ENCODE results near the gene THRB. TPM values are rescaled to one million over a fixed set of nuclear protein-coding genes. Genes with fewer than 3 reads are reported as not detected.
A peak's percentile ranks its signal among the peaks of the same experiment; 100 is the strongest.

THRB gene
- total RNA-seq, 2 experiments from 2014 or later = not detected

DNA sequence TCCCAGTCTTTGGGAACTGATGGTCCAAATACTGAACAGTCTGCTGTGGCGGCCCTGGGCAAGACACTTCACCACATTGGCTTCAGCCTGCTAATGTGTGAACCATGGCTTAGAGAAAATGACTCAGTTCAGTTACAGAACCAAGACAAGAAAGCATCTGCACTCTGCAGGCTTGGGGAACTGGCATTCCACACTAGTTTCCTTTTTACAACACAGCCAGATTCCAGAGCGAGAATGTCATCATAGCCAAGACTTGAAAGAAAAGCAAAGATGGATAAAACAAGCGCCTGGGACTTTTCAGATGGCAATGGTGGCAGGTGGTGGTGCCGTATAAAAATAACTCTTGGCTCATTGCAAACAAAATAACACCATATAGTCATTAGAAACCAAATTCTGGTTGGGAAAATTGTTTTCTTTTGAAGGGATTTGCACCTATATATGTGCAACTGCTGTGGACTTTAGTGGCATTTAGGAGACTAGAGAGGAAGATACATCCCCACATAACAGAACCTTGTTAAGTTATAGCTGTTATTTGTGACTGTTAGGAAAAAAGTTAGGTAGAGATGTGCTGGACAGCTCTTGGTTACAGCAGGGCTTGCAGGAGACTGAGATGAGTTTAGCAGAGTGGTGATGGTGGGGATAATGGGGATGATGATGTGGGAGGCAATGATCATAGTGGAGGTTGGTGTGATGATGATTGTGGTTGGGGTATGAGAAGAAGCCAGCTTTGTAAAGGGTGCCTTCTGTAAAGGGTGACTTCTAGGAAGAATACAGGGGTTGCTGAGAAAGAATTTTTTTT lies 273.6 kb downstream of the THRB start:
- H3K9me3 Mint-ChIP-seq = no peaks in the 10 kb centered on the region
- no peaks in the 10 kb centered on the region for H3K36me3 Mint-ChIP-seq
- H3K4me1 Mint-ChIP-seq = peaks cover 2% of the 10 kb centered on the region
- peaks cover 6% of the 10 kb centered on the region for H3K27me3 Mint-ChIP-seq
- no peak overlapping the region for H3K27ac Mint-ChIP-seq
- H3K4me3 Mint-ChIP-seq = no peak overlapping the region
- DNase-seq = no peak

DNA sequence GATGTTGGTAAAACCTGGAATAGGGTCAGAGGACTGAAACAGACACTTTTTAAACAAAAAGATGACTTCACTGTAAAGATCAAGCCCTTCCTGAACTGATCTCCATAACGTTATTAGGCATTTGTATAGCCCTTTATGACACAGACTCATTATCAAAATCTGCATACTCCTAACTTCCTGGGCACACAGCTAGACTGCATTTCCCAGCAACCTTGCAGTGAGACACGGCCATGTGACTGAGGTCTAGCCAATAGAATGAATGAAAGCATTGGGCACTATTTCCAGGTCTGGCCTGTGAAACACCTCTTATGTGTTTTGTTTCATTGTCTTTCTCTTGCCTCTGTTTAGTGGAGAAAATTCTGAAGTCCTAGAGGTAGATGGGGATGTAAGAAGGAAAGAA lies 279.1 kb downstream of the THRB start:
- no peak overlapping the region for H3K4me3 Mint-ChIP-seq
- H3K4me1 Mint-ChIP-seq = no peaks in the 10 kb centered on the region
- no peak for DNase-seq
- no peaks in the 10 kb centered on the region for H3K9me3 Mint-ChIP-seq
- H3K36me3 Mint-ChIP-seq = no peaks in the 10 kb centered on the region
- no peaks in the 10 kb centered on the region for H3K27me3 Mint-ChIP-seq
- no peak overlapping the region for H3K27ac Mint-ChIP-seq

DNA sequence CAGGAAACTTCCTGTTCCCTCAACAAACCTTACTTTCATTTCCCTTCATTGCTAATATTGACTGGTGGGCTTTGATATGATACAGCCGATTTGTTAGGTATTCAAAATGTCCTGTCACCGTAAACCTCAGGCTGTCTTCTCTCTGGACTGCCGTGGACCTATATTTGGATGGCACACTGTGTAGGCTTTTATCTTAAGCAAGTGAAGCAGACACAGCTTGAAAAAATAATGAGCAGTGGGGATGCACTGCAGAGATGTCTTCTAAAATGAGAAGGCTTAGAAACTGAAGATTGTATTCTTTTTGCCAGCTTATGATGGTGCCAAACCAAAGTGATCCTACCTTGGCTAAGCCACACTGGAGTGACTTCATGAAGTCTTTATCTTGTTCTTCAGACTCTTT lies 283.3 kb downstream of the THRB start:
- no peak overlapping the region for H3K4me3 Mint-ChIP-seq
- DNase-seq = no peak
- peaks cover 5% of the 10 kb centered on the region for H3K27me3 Mint-ChIP-seq
- peaks cover 3% of the 10 kb centered on the region for H3K9me3 Mint-ChIP-seq
- H3K4me1 Mint-ChIP-seq = no peaks in the 10 kb centered on the region
- peaks cover under 1% of the 10 kb centered on the region for H3K36me3 Mint-ChIP-seq
- H3K27ac Mint-ChIP-seq = no peak overlapping the region

DNA sequence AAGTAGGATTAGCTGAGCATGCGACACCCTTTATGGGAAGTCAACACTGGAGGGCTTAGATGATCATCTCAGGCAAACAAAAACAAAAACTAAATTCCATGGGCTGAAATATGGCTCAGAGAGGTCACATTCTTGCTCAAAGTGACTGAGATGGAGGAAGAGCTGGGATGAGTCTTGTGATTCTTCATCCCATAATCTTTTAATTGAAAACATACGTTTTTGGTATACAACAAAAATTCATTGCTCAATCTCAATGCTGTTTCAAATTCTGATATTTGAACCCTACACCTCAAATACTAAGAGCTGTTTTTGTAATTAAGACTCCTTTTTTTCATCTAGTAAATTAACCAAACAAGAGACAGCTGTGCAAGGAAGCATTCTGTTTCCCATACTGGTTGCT lies 292.6 kb downstream of the THRB start:
- H3K4me3 Mint-ChIP-seq = no peak overlapping the region
- peaks cover 1% of the 10 kb centered on the region for H3K36me3 Mint-ChIP-seq
- DNase-seq = no peak
- H3K27ac Mint-ChIP-seq = no peak overlapping the region
- H3K27me3 Mint-ChIP-seq = peaks cover 24% of the 10 kb centered on the region
- H3K9me3 Mint-ChIP-seq = peaks cover 2% of the 10 kb centered on the region
- no peaks in the 10 kb centered on the region for H3K4me1 Mint-ChIP-seq

DNA sequence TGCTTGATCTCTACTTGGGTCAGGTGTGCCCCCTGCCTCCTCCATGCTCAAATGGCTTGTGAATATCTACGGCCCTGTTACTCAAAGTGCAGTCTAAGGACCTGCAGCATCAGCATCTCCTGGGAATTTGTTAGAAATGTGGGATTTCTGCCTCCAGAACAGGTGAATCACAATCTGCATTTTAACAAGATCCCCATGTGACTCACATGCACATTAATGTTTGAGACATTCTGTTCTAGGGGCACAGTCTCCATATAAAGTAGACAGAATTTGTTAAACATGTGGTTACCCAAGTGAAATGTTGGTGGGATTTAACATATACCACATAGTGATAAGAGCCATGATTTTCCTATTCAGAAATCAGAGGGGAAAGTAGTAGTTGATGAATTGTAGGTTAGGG lies 293.3 kb downstream of the THRB start:
- peaks cover 2% of the 10 kb centered on the region for H3K9me3 Mint-ChIP-seq
- H3K4me1 Mint-ChIP-seq = no peaks in the 10 kb centered on the region
- no peak overlapping the region for H3K27ac Mint-ChIP-seq
- peaks cover under 1% of the 10 kb centered on the region for H3K36me3 Mint-ChIP-seq
- H3K27me3 Mint-ChIP-seq = peaks cover 24% of the 10 kb centered on the region
- H3K4me3 Mint-ChIP-seq = no peak overlapping the region
- no peak for DNase-seq

DNA sequence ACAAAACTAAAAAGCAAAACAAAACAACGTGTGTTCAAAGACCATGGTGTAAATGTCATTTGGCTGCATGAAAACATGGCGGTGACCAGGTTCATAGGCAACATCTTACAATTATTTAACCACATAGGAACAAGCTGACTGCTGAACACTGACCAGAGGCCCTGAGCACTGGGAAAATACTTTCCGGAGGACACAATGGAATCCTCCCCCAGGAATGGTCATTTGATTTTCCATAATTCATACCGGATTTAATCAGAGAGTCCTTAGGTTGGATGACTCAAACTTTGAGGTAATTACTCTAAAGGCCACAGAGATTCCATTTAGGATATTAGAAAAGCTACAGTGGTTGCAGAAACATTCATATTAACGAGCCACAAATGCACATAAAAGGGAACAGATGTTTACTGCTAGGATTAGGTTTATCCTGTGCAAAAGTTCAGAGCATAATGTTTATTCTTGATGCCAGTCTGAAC lies 294.8 kb downstream of the THRB start:
- peaks cover 20% of the 10 kb centered on the region for H3K27me3 Mint-ChIP-seq
- no peak overlapping the region for H3K4me3 Mint-ChIP-seq
- H3K27ac Mint-ChIP-seq = no peak overlapping the region
- no peaks in the 10 kb centered on the region for H3K4me1 Mint-ChIP-seq
- H3K36me3 Mint-ChIP-seq = no peaks in the 10 kb centered on the region
- H3K9me3 Mint-ChIP-seq = peaks cover 2% of the 10 kb centered on the region
- DNase-seq = no peak

DNA sequence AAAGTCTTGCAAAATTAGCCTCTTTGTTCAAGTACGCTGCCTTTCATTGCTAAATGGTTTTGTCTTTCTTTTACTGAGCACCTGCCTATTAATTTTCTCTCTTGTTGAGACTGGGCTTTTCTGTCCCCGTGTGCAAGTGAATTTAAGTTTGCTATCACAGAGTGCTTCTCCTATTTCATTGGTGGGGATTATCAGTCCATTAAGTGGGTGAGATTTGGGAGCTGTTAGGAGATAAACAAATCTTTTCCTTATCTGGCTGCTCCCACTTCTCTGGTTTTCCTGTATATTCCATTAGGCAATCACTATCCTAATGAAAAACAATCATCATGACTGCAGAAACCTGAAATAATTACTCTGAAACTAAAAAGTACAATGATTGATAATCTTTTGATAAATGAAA lies 295.4 kb downstream of the THRB start:
- Mint-ChIP-seq H3K27me3 (peaks cover 20% of the 10 kb centered on the region), H3K4me1 (no peaks in the 10 kb centered on the region), H3K4me3 (no peak overlapping the region), H3K9me3 (peaks cover 2% of the 10 kb centered on the region), H3K27ac (no peak overlapping the region), H3K36me3 (no peaks in the 10 kb centered on the region)
- DNase-seq = no peak

DNA sequence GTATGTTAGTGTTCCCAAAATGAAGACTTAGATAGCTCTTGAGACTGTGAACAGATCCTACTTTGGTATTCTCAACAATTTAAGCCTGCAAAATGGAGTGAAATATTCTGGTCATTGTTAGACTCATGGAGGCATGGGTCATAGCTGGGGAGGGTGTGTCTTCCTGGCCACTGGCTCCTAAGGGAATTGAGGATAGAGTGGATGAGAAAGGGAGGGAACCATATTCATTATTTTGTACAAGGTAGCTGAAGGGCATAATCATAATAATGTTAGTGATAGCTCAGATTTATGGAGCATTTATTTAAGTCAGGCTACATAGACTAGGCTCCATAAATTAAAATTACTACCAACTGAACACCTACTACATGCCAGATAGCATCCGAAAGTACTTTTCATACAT lies 295.9 kb downstream of the THRB start:
- Mint-ChIP-seq H3K4me3 (no peak overlapping the region), H3K36me3 (no peaks in the 10 kb centered on the region), H3K27ac (no peak overlapping the region), H3K27me3 (peaks cover 20% of the 10 kb centered on the region), H3K9me3 (peaks cover 2% of the 10 kb centered on the region), H3K4me1 (no peaks in the 10 kb centered on the region)
- DNase-seq = no peak

DNA sequence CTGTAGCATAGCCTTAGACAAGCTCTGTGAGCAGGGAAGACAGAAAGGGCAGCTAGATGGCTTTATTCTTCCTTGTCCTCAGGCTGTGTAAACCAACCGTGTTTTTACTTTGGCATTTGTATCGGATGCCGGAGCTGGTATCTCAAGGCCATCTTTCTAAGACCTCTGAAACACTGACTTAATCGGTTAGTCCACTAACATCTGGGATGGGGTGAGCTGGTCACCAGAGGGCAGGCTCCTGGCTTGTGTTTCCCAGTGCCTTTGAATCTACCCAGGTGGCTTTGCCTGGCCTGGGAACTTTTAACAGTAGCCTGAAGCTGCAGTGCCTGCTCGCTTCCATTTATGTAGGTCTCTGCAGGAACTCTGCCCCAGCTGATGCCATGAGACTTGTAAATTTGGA lies 296.8 kb downstream of the THRB start:
- H3K27me3 Mint-ChIP-seq = peaks cover 20% of the 10 kb centered on the region
- no peak overlapping the region for H3K4me3 Mint-ChIP-seq
- no peak for DNase-seq
- H3K36me3 Mint-ChIP-seq = no peaks in the 10 kb centered on the region
- no peak overlapping the region for H3K27ac Mint-ChIP-seq
- H3K9me3 Mint-ChIP-seq = peaks cover 2% of the 10 kb centered on the region
- no peaks in the 10 kb centered on the region for H3K4me1 Mint-ChIP-seq

DNA sequence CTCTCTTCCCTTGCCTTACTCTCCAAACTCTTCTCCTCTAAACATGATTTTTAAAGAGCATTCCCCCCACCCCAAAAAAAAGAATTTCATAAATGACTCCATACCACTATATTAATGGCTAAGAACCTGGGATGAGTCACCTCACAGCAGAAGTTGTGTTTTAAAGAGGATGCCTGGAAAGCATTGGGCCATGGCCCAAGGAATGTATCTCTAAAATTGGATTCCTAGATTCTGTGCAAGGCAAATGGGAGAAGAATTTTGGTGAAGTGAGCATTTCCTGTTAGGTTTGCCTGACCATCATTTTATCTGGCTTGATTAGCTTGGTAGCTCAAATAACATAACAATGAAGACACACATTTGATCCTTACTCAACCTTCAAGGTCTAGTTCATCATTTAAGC lies 298.1 kb downstream of the THRB start:
- Mint-ChIP-seq H3K27ac (no peak overlapping the region), H3K27me3 (peaks cover 12% of the 10 kb centered on the region), H3K4me3 (no peak overlapping the region), H3K9me3 (no peaks in the 10 kb centered on the region), H3K36me3 (no peaks in the 10 kb centered on the region), H3K4me1 (no peaks in the 10 kb centered on the region)
- no peak for DNase-seq

DNA sequence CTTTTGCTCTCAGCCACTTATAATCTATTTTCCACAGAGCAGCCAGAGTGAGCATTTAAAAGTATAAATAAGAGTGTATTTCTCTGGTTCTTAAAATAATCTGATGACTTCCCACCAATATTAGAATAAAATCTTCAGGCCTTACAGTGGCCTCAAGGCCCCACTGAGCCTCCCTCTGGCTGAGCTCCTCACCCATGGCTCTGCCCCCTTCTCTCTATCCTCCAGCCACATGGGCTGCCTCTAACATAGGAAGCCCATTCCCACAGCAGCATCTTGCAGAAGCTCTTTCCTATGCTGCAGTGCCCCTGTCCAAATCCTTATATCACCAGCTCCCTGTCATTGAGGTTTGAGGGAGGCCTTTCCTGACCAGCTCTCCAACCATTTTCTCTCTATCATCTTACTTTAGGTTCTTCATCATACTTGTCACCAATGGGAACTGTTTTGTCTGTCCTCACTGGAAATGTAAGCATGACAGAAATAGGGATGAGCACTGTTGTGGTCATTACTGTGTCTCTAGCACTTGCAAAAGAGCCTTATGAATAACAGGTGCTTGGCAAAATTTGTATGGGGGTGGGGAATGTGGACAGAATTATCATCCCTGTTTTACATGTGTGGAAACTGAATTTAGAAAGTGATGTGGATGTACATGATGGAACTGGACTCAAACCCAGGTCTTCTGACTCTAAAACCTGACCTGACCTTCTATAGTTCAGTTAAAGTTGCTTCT lies 299.0 kb downstream of the THRB start:
- H3K27me3 Mint-ChIP-seq = peaks cover 8% of the 10 kb centered on the region
- no peaks in the 10 kb centered on the region for H3K4me1 Mint-ChIP-seq
- DNase-seq = no peak
- no peaks in the 10 kb centered on the region for H3K36me3 Mint-ChIP-seq
- H3K27ac Mint-ChIP-seq = no peak overlapping the region
- no peaks in the 10 kb centered on the region for H3K9me3 Mint-ChIP-seq
- H3K4me3 Mint-ChIP-seq = no peak overlapping the region

DNA sequence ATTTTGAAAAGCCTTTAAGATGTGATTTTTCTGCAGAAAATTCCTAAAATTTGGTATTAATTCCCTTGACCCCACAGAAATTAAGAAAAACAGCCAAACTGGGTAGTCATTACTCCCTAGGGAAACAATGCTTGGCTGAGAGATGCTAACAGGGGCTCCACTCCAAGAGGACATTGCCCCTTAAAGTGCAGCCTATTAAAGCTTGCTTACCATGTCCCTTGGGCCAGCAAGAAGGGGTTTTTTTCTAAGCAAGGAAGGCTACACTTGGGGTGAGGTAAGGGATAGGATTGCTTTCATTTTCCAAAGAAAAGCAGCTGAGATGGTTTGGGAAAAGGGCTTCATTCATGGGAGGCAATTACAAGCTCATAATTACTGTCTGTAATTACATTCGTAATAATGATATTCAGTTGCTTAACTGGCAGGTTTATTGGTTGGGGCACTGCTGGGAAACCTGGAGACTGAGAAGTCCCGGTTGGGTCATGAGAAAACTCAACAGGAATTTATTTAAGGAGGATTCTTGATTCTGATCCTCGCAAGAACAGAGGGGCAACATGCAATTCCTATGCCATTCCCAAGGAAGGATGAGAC lies 302.1 kb downstream of the THRB start:
- Mint-ChIP-seq H3K27me3 (no peaks in the 10 kb centered on the region), H3K36me3 (no peaks in the 10 kb centered on the region), H3K4me3 (no peak overlapping the region), H3K9me3 (no peaks in the 10 kb centered on the region), H3K27ac (no peak overlapping the region), H3K4me1 (no peaks in the 10 kb centered on the region)
- DNase-seq = no peak

DNA sequence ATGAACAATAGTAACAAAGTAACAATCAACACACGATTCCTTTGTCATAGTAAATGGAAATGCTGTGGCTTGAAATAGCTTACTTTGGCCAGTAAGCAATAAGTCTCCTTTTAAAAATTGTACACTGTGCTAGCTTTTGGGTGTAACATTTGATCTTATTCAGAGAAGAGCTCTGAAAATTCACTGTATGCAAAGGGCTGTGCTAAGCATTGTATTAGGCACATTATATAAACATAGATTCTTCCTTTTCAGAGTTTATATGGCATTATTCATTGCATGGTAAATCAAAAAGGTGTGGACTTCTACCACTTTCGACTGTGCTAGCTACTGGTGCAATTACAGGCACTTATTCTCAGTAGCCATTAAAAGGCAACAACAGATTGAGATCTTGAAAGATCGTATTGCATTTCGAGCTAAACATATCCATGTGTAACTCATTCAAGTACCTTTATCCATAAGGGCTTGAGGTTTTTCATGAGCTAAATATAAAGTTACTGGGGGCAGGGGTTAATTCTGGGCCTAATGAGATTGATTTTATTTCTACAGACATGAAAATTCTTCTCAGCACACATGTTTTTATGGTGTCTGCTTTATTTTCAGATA lies 302.7 kb downstream of the THRB start:
- Mint-ChIP-seq H3K9me3 (no peaks in the 10 kb centered on the region), H3K36me3 (no peaks in the 10 kb centered on the region), H3K4me1 (no peaks in the 10 kb centered on the region), H3K27me3 (no peaks in the 10 kb centered on the region), H3K4me3 (no peak overlapping the region), H3K27ac (no peak overlapping the region)
- DNase-seq = no peak

DNA sequence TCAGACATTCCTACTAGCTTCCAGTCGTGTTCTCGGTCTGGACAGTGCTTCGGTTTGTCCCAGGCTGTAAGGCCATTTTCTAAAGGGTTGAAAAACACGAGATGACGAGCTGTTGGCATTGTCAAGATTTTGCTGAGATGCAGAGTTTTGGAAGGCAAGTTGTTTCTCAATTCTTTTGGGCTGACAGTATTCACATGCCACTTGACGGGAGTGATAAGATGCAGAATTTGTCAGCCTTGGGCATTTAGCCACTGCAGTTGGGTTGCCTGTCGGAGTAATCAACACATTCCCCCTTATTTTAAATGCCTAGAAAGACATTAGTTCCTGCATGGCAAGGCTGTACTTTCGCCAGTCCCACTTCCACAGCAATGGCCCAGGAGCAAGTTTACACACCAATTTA lies 304.4 kb downstream of the THRB start:
- Mint-ChIP-seq H3K4me3 (no peak overlapping the region), H3K36me3 (no peaks in the 10 kb centered on the region), H3K4me1 (no peaks in the 10 kb centered on the region), H3K27ac (no peak overlapping the region), H3K9me3 (no peaks in the 10 kb centered on the region), H3K27me3 (peaks cover 7% of the 10 kb centered on the region)
- DNase-seq = no peak

DNA sequence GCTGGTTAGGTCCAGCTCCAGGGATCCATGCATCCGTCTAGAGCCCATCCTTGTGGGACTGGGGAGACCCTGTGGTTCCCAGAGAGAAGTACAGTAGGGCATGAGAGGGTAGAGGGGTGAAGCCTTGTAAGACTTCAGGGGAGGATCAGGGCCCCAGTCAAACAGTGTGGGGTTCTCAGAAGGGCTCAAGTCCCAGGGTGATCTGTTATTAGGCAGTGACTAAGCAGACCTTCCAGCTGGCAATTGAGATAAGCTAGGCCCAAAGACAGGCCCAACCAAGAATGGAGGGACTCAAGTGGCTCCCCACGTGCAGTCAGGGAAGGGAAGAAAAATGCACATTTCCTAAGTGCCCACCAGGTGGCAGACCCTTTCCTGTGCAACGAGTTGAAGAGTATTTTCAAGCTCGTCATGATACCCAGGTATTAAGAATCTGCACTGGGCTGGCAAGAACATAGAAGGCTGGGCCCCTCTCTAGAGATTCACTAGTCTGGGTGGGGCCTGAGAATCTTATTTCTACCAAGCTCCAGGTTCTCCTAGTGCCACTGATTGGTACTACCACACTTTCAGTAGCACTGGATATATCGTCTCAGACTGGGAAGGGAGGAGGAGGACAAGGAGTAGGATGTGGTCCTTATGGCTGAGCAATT lies 308.8 kb downstream of the THRB start:
- DNase-seq = peak; percentile 20
- H3K27ac Mint-ChIP-seq = no peak overlapping the region
- no peaks in the 10 kb centered on the region for H3K9me3 Mint-ChIP-seq
- H3K27me3 Mint-ChIP-seq = peaks cover 7% of the 10 kb centered on the region
- H3K4me3 Mint-ChIP-seq = no peak overlapping the region
- no peaks in the 10 kb centered on the region for H3K4me1 Mint-ChIP-seq
- no peaks in the 10 kb centered on the region for H3K36me3 Mint-ChIP-seq
